GM19238 (cell line): ENCODE results near the gene GRAMD2B.
"Not testable (repeated sequence)": the region's sequence is repeated elsewhere in the genome, so short reads cannot be mapped to it uniquely, and the experiment has no call there.

Experiments used
- DNase-seq: peaks from one replicate; pipeline ENCODE4 v3.0.0; 2011; ENCODE audit warnings: low spot score; ENCODE audit not compliant: insufficient read length

The GRAMD2B gene, protein sequence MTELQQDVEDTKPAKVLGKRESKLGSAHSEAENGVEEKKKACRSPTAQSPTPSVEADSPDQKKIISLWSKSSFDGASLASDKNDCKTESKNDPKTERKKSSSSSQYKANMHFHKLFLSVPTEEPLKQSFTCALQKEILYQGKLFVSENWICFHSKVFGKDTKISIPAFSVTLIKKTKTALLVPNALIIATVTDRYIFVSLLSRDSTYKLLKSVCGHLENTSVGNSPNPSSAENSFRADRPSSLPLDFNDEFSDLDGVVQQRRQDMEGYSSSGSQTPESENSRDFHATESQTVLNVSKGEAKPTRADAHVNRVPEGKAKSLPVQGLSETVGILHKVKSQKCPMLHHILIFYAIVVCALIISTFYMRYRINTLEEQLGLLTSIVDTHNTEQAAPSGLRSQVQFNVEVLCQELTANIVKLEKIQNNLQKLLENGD

DNA sequence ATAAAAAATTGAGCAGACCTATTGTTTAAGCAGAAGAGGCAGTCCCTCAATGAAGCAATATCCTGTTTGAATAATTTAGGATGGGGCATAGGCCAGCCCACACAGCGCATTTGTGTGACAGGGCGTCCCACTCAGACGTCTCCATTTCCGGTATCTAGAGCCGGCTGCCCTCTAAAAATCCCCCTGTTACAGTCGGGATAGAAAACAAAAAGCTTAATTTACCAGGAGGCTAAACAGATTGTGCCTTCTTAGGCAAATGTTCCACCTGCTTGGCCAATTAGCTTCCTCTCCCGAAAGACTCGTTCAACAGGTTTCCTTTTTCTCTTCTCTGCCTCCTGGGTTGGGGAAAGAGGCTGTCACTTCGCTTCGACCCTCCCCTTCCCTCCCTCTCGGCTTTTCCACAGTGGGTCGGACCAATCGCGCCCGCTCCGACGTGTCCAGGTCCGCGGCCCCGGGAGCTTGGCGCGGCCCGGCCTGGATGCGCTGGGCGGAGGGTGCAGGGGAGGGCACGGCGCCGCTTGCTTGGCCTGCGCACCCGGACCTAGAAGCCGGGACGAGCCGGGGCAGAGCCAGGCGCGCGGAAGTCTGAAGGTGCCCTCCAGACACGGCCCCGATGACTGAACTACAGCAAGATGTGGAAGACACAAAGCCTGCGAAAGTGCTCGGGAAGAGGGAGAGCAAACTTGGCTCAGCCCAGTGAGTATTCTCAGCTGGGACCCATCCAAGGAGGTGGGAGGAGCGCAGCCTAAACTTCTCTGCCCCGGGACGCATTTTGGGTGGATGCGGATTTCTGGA is at the start of gene GRAMD2B:
TSS of gene GRAMD2B (plus strand) at position 416 of the 795 bp plus-strand sequence. CDS start at position 614, 198 bp downstream.
- peak; percentile 59 for DNase-seq

DNA sequence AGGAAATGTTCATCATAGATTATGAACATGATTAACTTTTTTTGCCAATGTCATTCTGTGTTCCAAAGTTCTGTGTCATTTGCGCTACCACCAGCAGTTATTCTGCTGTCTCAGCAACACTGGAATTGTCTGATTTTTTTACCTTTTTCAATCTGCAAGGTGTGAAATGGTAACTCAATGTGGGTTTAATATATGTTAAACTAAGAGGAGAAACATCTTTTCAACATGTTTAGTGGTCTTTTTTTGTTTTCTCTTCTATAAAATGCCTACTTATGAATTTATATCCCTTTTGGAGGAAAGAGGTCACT is 49.1 kb upstream of the GRAMD2B start:
- DNase-seq: no peak

DNA sequence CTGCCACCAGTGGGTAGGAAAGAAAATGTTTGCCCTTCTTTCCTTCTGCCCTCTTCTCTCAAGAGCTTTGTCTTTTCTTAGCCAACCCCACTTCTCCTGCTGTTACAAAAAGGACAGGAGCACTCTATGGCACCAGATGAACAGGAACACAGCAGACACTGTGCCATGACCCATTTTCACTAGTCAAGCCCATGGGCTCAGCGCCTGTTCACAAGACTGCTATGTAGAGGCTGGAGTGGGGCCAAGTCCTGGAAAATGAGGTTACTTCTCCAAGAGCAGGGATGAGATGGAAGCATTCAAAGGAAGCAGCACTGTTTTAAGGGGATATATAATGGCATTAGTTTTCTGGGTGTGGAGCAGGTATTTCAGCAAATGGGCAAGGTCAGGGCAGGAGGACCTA is 46.8 kb upstream of the GRAMD2B start:
- no peak for DNase-seq

DNA sequence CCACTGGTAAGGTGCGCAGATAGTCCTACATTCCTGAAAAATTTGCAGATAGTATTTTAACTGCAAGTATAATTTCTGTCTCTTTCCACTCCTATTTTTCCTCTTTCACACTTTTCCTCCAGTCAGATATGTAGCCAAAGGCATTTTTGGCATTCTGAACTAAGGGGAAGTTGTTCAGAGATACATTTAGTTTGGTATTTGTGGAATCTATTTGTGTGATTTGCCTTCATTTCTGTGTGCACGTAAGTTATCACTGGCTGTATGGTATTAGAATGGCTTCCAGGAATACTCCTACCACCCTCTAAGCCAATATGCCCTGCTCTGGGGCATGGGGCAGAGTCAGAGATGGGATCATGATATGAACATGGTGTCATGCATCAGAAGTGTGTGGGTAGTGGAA is 45.8 kb upstream of the GRAMD2B start:
- no peak for DNase-seq

DNA sequence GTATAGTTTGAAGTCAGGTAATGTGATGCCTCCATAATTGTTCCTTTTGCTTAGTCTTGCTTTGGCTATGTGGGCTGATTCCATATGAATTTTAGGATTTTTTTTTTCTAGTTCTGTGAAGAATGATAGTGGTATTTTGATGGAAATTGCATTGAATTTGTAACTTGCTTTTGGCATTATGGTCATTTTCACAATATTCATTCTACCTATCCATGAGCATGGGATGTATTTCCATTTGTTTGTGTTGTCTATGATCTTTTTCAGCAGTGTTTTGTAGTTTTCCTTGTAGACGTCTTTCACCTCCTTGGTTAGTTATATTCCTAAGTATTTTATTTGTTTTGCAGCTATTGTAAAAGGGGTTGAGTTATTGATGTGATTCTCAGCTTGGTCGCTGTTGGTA is 42.9 kb upstream of the GRAMD2B start:
- not testable (repeated sequence) for DNase-seq

DNA sequence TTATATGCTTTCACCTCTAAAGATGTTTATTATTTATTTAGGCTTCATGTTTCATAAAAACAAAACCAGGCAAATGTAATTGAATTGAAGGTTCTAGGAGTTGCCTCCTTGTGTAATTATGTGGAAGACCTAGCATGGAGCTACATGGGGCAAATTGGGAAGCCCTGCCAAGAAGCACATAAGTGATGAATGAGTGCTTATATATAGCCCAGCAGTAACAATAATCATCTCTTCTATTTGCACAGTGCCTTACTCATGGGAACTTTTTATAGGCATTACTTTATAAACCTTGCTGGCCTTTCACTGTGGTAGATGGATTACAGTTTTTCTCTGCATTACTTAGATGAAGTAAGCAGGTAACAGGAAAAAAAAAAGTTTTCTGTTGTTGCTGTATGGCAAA is 40.0 kb upstream of the GRAMD2B start:
- no peak for DNase-seq

DNA sequence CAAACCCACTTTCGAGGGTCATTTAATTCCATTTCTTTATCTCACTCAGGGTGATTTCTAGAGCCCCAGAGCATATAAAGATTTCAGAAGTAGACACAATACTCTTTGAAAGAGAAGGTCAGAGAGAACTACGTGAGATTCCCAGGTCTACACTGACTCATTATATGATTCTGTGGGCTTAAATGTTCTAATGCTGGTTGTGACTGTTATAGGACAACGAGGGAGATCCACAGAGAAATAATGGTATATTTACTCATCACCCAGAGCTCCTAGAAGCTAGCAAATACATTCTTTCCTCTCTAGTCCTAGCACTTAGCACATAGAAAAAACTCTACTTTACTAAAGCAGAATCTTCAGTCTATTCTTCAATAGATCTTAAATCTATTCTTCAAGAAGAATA is 39.4 kb upstream of the GRAMD2B start:
- DNase-seq: no peak

DNA sequence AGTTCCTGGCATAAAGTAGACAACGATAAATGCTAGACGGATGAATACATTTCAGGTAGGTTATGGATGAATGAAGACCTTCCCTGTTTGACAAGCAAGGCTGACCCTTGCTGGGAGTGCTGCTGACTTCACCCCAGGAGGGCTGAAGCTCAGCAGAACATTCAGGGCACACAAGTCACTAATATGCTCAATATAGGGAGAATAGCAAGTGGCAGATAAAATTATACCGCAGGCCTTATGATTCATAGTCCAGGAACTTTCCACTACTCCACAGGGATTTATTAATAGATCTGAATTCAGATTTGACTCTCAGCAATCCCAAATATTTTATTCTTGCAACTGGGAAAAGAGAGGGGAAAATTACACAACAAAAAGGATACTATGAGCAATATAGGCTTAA is 38.2 kb upstream of the GRAMD2B start:
- no peak for DNase-seq

DNA sequence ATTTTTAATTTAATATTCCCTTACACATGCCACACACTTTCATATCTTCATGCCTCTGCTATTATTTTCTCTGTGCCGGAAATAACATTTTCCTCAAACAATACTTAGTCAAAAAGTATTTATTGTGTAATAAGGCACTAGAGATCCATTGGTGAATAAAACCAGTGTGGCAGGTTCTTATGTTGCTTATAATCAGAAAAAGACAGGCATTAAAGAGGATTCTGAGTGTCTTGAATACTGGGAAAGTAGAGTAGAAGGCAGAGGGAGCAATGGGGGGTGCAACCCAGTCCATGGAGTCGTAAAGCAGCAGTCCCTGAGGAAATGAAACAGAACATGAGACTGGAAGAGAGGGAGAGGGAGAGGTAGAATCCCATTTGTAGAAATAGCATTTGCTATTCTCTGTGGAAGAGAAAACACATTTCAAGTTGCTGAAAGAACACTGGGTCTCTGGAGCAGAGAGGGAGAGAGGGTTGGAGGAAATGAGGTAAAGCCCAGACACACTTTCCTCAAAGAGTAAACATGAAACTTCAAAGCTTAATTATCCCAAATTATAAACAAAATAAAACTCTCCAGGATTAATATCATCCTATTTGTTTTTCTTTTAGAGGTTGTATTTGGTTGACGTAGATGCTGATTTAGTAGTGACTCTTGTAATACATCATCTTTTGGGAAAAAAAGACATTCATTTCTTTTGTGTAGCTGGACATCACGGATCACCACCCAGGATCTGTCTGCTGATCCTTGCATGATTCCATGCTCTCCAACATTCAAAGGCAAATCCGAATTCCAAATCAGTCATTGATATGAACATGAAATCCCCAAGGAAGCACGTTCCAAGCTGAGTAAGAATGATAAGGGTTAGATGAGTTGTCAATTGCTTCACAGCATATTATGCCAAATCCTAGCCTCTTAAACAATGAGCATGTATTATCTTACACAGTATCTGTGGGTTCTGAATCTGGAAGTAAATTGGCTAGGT is 37.4 kb upstream of the GRAMD2B start:
- DNase-seq: no peak

DNA sequence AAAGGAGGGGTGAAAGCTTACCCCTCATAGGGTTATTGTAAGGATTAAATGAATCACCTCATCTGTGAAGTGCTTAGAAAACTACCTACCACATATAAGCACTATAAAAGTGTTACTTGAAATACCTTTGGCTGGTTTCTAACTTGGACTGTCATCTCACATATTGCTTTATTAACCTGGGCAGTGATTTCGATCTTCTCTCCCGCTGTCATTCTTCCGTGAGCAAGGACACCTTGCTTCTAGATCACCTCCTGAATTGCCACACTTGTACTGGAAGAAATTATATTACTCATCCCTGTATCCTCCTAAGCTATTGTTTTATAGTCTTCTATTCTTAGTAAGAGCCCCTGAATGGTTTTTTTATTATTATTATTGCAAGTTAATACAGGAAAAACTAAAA is 34.0 kb upstream of the GRAMD2B start:
- DNase-seq: no peak

DNA sequence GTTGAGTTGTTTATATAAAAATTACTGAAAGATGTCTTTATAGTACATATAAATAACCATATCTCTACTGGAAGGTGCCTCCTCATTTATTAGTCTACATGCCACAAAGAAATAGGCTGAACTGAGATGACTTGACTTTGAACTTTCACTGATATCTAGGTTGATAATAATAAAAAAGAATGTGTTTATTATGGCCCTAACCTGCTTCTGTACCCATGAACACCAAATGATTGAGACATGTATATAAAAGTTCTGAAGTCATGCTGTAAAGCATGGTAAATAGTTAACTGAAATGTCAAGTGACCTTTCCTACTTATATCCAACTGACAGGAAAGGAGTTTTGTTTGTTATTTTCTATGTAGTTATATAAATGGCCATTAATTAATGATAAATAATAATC is 33.2 kb upstream of the GRAMD2B start:
- DNase-seq: no peak

DNA sequence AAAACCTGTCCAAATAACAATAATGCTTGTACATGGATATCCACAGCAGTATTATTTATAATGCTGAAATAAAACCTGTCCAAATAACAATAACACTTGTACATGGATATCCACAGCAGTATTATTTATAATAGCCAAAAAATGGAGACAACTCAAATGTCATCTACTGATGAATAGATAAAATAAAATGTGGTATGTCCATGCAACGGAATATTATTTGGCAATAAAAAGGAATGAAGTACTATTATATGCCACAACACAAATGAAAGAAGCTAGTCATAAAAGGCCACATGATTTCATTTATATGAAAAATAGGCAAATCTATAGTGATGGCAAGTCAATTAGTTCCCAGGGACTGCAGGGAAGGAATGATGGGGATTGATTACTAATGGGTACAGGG is 31.8 kb upstream of the GRAMD2B start:
- DNase-seq: no peak

DNA sequence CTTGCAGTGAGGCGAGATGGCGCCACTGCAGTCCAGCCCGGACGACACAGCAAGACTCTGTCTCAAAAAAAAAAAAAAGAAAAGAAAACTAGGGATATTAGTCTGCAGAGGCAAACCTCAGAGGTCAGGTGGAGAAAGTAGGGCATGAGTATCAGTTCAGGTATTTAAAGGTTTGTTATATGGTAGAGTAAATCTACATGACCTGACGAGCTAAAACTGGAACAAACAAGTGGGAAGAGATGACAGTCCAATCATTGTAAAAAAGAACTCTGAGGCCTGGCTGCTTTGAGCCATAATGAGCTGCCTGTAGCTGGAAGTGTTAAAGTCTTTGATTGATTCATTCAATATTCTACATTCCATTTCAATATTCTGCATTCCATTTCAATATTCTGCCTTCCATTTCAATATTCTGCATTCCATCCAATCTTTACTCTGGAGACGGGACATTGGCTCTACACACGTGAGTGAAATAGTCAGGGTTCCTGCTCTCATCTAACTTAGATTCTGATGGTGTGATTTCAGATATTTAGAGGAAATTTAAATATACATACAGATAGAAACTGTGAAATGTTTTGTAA is 28.9 kb upstream of the GRAMD2B start:
- DNase-seq: no peak

DNA sequence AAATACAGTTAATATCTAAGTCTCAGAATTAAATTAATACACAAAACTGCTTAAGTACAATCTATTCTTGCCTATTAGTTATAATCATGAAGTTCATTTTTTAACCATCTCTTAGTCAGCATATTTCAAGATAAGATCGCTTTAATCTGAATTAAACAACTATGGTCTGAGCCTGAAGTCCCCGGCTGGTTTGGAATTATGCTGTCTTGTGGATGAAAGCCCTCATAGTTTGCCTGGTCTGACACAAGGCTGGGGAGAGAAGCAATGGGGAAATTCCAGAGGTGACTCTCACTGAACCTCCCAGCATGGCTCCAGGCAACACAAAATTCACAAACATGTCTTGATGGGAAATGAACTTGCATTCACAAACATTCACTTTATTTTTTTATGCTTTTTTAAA is 28.0 kb upstream of the GRAMD2B start:
- DNase-seq: no peak

DNA sequence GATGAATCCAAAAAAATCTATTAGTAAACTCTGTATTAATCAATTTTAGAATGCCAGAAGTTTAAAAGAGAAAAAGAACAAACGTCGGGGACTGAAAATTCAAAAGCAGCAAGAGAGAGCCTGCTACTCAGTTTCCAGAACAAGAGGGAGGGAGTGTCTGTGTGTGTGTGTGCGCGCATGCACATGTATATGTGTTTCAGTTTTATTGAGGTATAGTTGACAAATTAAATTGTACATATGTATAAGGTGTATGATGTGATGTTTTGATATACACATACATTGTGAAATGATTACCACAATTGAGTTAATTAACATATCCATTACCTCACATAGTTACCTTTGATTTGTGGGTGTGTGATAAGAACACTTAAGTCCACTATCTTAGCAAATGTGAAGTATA is 27.6 kb upstream of the GRAMD2B start:
- no peak for DNase-seq

DNA sequence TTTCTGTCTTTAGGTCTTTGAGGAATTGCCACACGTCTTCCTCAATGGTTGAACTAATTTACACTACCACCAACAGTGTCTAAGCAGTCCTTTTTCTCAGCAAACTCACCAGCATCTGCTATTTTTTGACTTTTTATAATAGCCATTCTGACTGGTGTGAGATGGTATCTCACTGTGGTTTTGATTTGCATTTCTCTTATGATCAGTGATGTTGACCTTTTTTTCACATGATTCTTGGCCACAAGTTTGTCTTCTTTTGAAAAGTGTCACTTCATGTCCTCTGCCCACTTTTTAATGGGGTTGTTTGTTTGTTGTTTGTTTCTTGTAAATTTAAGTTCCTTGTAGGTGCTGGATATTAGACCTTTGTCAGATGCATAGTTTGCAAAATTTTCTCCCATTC is 26.5 kb upstream of the GRAMD2B start:
- DNase-seq: not testable (repeated sequence)

DNA sequence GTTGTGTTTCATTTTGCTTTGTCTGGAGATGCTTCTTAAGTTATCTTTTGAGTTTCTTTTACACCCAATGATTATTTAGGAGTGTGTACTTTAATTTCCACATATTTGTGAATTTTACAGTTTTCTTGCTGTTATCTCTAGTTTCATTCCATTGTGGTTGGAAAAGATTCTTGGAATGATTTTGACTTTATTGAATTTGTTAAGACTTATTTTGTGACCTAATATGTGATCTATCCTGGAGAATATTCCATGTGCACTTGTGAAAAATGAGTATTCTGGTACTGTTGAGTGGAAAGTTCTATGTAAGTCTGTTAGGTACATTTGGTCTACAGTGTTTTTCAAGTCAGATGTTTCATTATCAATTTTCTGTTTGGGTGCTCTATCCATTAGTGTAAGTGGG is 24.4 kb upstream of the GRAMD2B start:
- no peak for DNase-seq

DNA sequence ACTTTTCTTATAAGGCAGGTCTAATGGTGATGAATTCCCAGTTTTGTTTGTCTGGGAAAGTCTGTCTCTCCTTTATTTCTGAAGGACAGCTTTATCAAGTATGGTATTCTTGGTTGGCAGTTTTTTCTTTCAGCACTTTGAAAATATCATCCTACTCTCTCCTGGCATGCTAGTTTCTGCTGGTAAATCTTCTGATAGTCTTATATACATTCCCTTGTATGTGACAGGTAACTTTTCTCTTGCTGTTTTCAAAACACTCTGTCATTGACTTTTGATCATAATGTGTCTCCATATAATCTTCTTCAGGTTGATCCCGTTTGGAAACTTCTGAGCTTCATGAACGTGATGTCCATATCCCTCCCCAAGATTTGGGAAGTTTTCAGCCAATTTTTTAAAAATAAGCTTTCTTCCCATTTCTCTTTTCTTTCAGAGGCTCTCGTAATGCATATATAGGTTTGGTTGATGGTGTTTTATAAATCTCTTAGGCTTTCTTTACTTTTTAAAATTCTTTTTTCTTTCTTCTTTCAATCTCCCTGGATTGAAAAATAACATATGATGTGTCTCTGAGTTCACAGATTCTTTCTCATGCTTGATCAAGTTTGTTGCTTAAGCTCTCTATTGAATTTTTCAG is 22.5 kb upstream of the GRAMD2B start:
- no peak for DNase-seq

DNA sequence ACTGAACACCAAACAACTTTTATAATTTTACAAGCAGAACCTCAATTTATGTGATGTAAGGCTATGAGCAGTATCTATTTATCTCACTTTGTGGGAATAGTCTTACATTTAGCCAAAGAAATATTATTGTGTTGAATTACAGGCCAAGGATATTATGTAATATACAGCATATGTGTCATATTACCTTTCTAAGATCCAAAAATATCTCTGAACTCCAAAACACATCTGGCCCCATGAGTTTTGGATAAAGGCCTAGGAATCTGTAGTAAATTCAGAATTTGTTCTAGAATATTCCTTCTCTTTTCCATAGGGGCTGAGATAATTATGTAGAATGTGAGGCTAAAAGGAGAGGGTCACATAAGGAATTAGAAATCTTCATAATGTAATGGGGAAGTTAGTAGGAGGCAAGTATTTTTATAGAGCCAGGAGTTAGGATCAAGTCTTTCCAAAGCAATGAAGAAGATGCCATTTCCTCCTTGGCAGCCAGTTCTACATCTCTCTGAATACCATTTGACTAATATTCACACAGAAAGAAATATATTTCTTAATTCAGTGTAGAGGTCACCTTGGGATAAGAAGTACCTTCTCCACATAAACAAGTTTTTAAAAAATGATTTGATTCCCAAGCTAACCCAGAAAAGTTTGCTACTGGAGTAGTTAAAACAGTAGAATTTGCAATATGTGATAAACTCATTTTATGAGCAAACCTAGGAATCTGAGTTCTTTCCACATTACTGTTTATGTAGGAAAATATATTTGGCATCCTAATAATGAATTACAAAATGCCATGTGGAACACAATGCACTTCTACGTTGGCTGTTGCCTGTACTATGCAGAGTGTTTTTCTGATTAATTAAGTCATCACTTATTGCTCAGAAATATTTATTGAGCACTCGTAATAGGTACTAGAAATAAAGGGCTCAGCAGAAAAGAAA is 20.3 kb upstream of the GRAMD2B start:
- DNase-seq: no peak

DNA sequence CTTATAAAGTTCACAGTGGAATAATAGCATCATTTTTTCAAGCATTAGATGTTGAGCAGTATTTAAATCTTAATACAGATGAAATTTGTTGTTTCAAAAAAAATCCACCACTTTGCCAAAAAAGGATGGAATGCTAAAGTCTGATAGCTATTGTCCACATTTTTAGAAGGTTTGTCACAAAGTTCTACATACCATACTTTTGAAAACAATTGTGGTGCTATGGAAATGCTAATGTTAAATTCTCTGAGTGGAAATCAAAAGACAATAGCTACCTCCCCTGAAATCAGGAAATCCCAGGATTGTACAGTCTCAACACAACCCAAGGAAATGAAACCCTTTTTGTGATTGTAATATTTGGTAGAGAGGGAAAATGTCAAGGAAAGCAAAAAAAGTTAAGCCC is 19.3 kb upstream of the GRAMD2B start:
- no peak for DNase-seq
